HEK293 (cell line): ENCODE measurements around the gene RPUSD4.

Experiments
- CTCF ChIA-PET: fragments of 350-600 bp; formaldehyde crosslinking; extraction: SDS; loops from one replicate; lab custom pipeline; 2021; ENCODE audit warnings: antibody characterized with exemption; lab: Yijun Ruan, JAX
- POLR2A ChIA-PET: fragments of 300-600 bp; formaldehyde crosslinking; extraction: SDS; loops from one replicate; lab custom pipeline; 2020; ENCODE audit warnings: antibody characterized with exemption, inconsistent platforms; lab: Yijun Ruan, JAX
- H3K27ac ChIP-seq: fragments of 200-500 bp; sonication (Bioruptor generic); 2 replicates; pipeline ENCODE4 v1.5.1; 2014; ENCODE audit warnings: low read depth, low read length, control low read depth, inconsistent platforms; ENCODE audit errors: extremely low read depth
- H3K36me3 ChIP-seq, 2 experiments: fragments of 200-500 bp in 1 of 2; sonication (Bioruptor generic) in 1 of 2; 1 replicate in 1 of 2; 2 replicates in 1 of 2; pipeline ENCODE4 v1.5.1; 2014 to 2017; ENCODE audit warnings: inconsistent platforms in 2 of 2, low read length in 2 of 2; ENCODE audit not compliant: control insufficient read depth in 2 of 2, insufficient read depth in 1 of 2
- H3K4me1 ChIP-seq: fragments of 200-500 bp; sonication (Bioruptor generic); 2 replicates; pipeline ENCODE4 v1.5.1; 2014; ENCODE audit warnings: mild to moderate bottlenecking, low read length, inconsistent platforms; ENCODE audit not compliant: control insufficient read depth, insufficient read depth
- H3K4me3 ChIP-seq: 2 replicates; pipeline ENCODE4 v1.5.1; 2011; ENCODE audit warnings: low read depth, mild to moderate bottlenecking, control low read depth, low read length, moderate library complexity
- H3K9me3 ChIP-seq: fragments of 200-500 bp; sonication (Bioruptor generic); 2 replicates; pipeline ENCODE4 v1.5.1; 2014; ENCODE audit warnings: low read depth, low read length, inconsistent platforms; ENCODE audit not compliant: control insufficient read depth, insufficient read depth
- BCL6B ChIP-seq: fragments of 450-650 bp; formaldehyde crosslinking; IDR thresholded peaks from 2 replicates; pipeline ENCODE4 v1.5.1; 2017; ENCODE audit warnings: missing biosample characterization, missing genetic modification characterization
- EGR2 ChIP-seq: fragments of 450-650 bp; formaldehyde crosslinking; IDR thresholded peaks from 2 replicates; pipeline ENCODE4 v1.5.1; 2016; ENCODE audit warnings: low read depth, missing biosample characterization, missing genetic modification characterization
- GFI1B ChIP-seq: fragments of 450-650 bp; formaldehyde crosslinking; IDR thresholded peaks from 2 replicates; pipeline ENCODE4 v1.5.1; 2016; ENCODE audit warnings: missing biosample characterization, missing genetic modification characterization
- RBAK ChIP-seq: fragments of 450-650 bp; formaldehyde crosslinking; IDR thresholded peaks from 2 replicates; pipeline ENCODE4 v1.5.1; 2016; ENCODE audit warnings: missing biosample characterization, missing genetic modification characterization
- SETDB1 ChIP-seq: IDR thresholded peaks from one replicate; pipeline ENCODE4 v1.6.1; 2017; ENCODE audit warnings: mild to moderate bottlenecking, low read length, moderate library complexity, mixed read lengths; ENCODE audit not compliant: insufficient read length
- ZFP3 ChIP-seq: fragments of 450-650 bp; formaldehyde crosslinking; IDR thresholded peaks from 2 replicates; pipeline ENCODE4 v1.5.1; 2016; ENCODE audit warnings: low read depth, missing biosample characterization, missing genetic modification characterization
- ZNF121 ChIP-seq: fragments of 450-650 bp; formaldehyde crosslinking; IDR thresholded peaks from 2 replicates; pipeline ENCODE4 v1.5.1; 2016; ENCODE audit warnings: missing biosample characterization, missing genetic modification characterization
- ZNF174 ChIP-seq: fragments of 450-650 bp; formaldehyde crosslinking; IDR thresholded peaks from 2 replicates; pipeline ENCODE4 v1.5.0; 2017; ENCODE audit warnings: missing biosample characterization, mild to moderate bottlenecking, missing genetic modification characterization
- ZNF184 ChIP-seq: fragments of 450-650 bp; IDR thresholded peaks from 2 replicates; pipeline ENCODE4 v1.5.1; 2018; ENCODE audit warnings: missing biosample characterization, mild to moderate bottlenecking, missing genetic modification characterization
- ZNF266 ChIP-seq: fragments of 450-650 bp; formaldehyde crosslinking; IDR thresholded peaks from 2 replicates; pipeline ENCODE4 v1.5.1; 2016; ENCODE audit warnings: missing biosample characterization, missing genetic modification characterization, low read depth
- ZNF335 ChIP-seq: fragments of 450-650 bp; formaldehyde crosslinking; conservative IDR thresholded peaks from 2 replicates; pipeline ENCODE4 v1.5.1; 2016; ENCODE audit warnings: missing biosample characterization, missing genetic modification characterization
- ZNF341 ChIP-seq: fragments of 450-650 bp; formaldehyde crosslinking; IDR thresholded peaks from 2 replicates; pipeline ENCODE4; 2016; ENCODE audit warnings: low read depth, missing biosample characterization, missing genetic modification characterization
- ZNF423 ChIP-seq: fragments of 450-650 bp; formaldehyde crosslinking; IDR thresholded peaks from 2 replicates; pipeline ENCODE4 v1.5.1; 2016; ENCODE audit warnings: missing biosample characterization, missing genetic modification characterization
- ZNF518A ChIP-seq: fragments of 450-650 bp; formaldehyde crosslinking; conservative IDR thresholded peaks from 2 replicates; pipeline ENCODE4 v1.5.1; 2016; ENCODE audit warnings: low read depth, missing biosample characterization, missing genetic modification characterization
- ZNF521 ChIP-seq: fragments of 450-650 bp; formaldehyde crosslinking; IDR thresholded peaks from 2 replicates; pipeline ENCODE4 v1.5.1; 2017; ENCODE audit warnings: missing biosample characterization, mild to moderate bottlenecking, missing genetic modification characterization
- ZNF549 ChIP-seq: fragments of 450-650 bp; IDR thresholded peaks from 2 replicates; pipeline ENCODE4 v1.5.1; 2018; ENCODE audit warnings: missing biosample characterization, missing genetic modification characterization, mild to moderate bottlenecking, inconsistent platforms, moderate library complexity
- ZNF596 ChIP-seq: fragments of 450-650 bp; IDR thresholded peaks from 2 replicates; pipeline ENCODE4 v1.5.0; 2018; ENCODE audit warnings: missing biosample characterization, mild to moderate bottlenecking, missing genetic modification characterization, moderate library complexity
- ZNF670 ChIP-seq: fragments of 450-650 bp; formaldehyde crosslinking; IDR thresholded peaks from 2 replicates; pipeline ENCODE4 v1.5.1; 2016; ENCODE audit warnings: missing biosample characterization, missing genetic modification characterization, low read depth
- ZNF768 ChIP-seq: fragments of 450-650 bp; formaldehyde crosslinking; IDR thresholded peaks from 2 replicates; pipeline ENCODE4 v1.5.1; 2018; ENCODE audit warnings: missing biosample characterization, mild to moderate bottlenecking, missing genetic modification characterization
- ZNF792 ChIP-seq: fragments of 450-650 bp; formaldehyde crosslinking; IDR thresholded peaks from 2 replicates; pipeline ENCODE4 v1.5.1; 2016; ENCODE audit warnings: missing biosample characterization, missing genetic modification characterization
- ZSCAN16 ChIP-seq: fragments of 450-650 bp; formaldehyde crosslinking; IDR thresholded peaks from 2 replicates; pipeline ENCODE4 v1.5.1; 2016; ENCODE audit warnings: missing biosample characterization, missing genetic modification characterization
- ZSCAN5A ChIP-seq: fragments of 450-650 bp; formaldehyde crosslinking; IDR thresholded peaks from 2 replicates; pipeline ENCODE4 v1.5.1; 2016; ENCODE audit warnings: missing biosample characterization, missing genetic modification characterization

The RPUSD4 gene

GRCh38 chr11:126219547-126219946 is 8.1 kb upstream of the RPUSD4 start:
- peaks cover 5% of the 10 kb centered on the region; the same call in 1 of the 2 replicates for H3K4me1 ChIP-seq
- H3K36me3 ChIP-seq: no peaks in the 10 kb centered on the region
- CTCF ChIA-PET: interaction anchor here (1.3 kb wide), 1 partner anchor 297 kb away, joined by 4 read pairs; no protein-coding TSS in a partner anchor
- no peak overlapping the region for H3K27ac ChIP-seq
- no peaks in the 10 kb centered on the region for H3K9me3 ChIP-seq
- POLR2A ChIA-PET: interaction anchor here (1.0 kb wide), 1 partner anchor 49 kb away, joined by 3 read pairs; the partner anchor contains the start of genes FOXRED1 and SRPRA
- TF ChIP-seq ZFP3 (tag by site-specific recombination) (no peak), ZNF341 (tag by site-specific recombination) (peak; percentile 75), RBAK (no peak), ZNF792 (tag by site-specific recombination) (no peak), EGR2 (tag by site-specific recombination) (no peak), ZNF174 (tag by site-specific recombination) (no peak), ZNF184 (tag by site-specific recombination) (no peak)
- no peak overlapping the region for H3K4me3 ChIP-seq

GRCh38 chr11:126217491-126217890 is 6.0 kb upstream of the RPUSD4 start:
- Histone ChIP-seq H3K4me3 (no peak overlapping the region), H3K9me3 (no peaks in the 10 kb centered on the region)
- ChIA-PET POLR2A (no interaction called here), CTCF (interaction anchor here (0.7 kb wide), 2 partner anchors 301 to 1041 kb away, joined by 3 read pairs; no protein-coding TSS in a partner anchor)
- TF ChIP-seq SETDB1 (no peak), GFI1B (no peak), ZSCAN16 (tag by site-specific recombination) (no peak), ZNF266 (tag by site-specific recombination) (no peak)
- TF ChIP-seq, all 188 proteins: peak for 0
- Histone ChIP-seq H3K27ac (no peak overlapping the region), H3K4me1 (peaks cover 5% of the 10 kb centered on the region; the same call in 1 of the 2 replicates), H3K36me3 (no peaks in the 10 kb centered on the region)

GRCh38 chr11:126216526-126217305 is 5.3 kb upstream of the RPUSD4 start:
- H3K9me3 ChIP-seq: no peaks in the 10 kb centered on the region
- H3K4me1 ChIP-seq: peaks cover 5% of the 10 kb centered on the region; the same call in 1 of the 2 replicates
- TF ChIP-seq ZNF670 (tag by site-specific recombination) (no peak), ZNF768 (no peak), ZNF521 (tag by site-specific recombination) (no peak), ZSCAN5A (tag by site-specific recombination) (no peak), BCL6B (tag by site-specific recombination) (no peak), ZNF518A (no peak), ZNF121 (tag by site-specific recombination) (no peak), ZNF335 (tag by site-specific recombination) (no peak), ZNF792 (tag by site-specific recombination) (no peak), ZNF549 (no peak), SETDB1 (no peak), ZNF596 (no peak), ZNF423 (no peak), RBAK (no peak)
- TF ChIP-seq, all 188 proteins: peak for 0
- H3K27ac ChIP-seq: no peak overlapping the region
- no peaks in the 10 kb centered on the region for H3K36me3 ChIP-seq
- H3K4me3 ChIP-seq: no peak overlapping the region
- POLR2A ChIA-PET: no interaction called here
- CTCF ChIA-PET: interaction anchor here (0.7 kb wide), 1 partner anchor 1040 kb away, joined by 3 read pairs; no protein-coding TSS in a partner anchor
